ENCODE data around the gene CLCNKA.
A peak's percentile ranks its signal among the peaks of the same experiment; 100 is the strongest.
"Not testable (repeated sequence)": the region's sequence is repeated elsewhere in the genome, so short reads cannot be mapped to it uniquely, and the experiment has no call there.

The CLCNKA gene

DNA sequence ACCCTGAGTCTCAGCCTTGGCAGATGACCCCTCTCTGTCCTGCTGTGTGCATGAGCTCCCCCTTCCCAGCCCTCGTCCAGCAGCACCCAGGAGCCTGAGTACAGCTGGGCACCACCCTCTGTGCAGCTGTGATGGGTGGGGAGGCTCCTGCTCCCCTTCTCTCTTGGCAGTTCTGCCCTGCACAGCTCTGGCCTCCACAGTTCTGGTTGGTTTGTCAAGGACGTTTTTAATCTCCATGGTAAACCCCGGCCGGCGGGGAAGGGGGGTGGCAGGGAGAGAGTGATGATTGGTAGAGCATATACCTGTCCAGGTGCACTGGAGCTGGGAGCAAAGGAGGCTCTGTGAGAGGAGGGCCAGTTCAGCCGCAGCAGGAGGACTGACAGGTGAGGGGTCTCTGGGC, at the start of gene CLCNKA:
Gene CLCNKA (plus strand): TSS at position 356 of the 400 bp plus-strand sequence. CDS start 584 bp downstream, outside the sequence.
- DNase-seq (ENCODE audit: low spot score), result no peak

DNA sequence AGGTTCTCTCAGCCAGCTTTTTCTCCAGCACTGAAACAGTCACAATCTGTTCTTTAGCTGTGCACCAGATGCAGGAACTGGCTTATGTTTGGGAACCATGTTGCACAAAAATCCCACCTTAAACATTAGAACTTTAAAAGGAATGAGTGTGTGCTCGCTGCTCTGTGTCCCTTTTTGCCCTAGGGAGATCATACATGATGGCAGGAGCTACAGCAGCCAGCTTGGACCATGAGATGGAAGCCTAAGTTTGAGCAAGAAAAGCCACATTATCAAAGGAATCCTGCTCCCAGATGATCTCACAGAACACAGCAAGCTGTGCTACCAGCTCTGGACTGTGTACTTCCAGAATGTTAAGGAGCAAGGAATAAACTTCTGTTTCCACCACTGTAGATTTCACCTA, 49.4 kb upstream of the CLCNKA start:
- no peak for DNase-seq (ENCODE audit: low spot score)

DNA sequence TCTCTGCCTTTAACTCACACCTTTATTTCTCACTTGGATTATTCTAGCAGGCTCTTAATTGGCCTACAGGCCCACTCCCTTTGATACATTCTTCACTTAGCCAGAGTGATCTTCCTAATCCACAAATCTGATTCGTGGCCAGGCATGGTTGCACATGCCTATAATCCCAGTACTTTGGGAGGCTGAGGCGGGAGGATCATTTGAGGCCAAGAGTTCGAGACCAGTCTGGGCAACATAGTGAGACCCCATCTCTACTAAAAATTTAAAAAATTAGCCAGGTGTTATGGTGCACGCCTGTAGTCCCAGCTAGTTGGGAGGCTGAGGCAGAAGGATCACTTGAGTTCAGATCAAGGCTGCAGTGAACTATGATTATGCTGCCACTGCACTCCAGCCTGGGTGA, 48.1 kb upstream of the CLCNKA start:
- DNase-seq (ENCODE audit: low spot score), result no peak

DNA sequence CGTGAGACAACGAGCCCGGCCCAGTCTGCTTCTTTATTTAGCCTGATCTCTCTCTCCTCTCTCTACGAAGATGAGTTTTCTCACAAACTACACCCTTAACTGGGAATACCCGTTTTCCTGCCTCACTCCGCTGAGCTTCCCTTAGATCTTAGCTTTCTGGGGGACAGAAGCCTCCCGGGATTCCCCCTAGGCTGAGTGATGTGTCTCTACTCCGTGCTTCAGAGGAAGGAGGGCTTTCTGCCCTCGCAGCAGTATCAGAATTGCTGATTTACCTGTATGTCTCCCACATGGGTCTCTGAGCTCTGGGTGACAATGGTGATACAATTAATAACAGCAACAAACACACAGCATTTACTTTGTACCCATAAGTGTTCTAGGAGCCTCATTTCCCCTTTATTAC, 47.0 kb upstream of the CLCNKA start:
- DNase-seq (ENCODE audit: low spot score), result no peak

DNA sequence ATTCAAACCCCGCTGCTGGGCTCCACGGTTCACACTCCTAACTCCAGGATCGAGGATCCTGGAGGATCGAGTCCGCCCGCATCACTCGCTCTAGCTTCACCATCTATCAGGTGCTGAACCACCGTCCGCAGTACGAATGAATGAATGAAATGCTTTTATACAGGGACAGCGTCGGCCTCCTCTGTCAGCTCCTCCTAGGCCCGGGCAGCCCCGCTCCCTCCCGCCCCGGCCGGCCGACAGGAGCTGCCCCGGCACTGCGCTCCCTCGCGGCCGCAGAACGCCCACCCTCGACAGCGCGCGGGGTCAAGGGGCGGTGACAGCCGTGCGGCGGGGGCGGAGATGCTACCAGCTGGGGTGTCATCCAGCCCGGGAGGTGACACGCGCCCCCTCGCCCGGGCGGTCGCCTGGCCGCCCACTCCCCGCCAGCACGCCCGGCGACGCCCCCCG, 46.5 kb upstream of the CLCNKA start:
- DNase-seq (ENCODE audit: low spot score), result peak; percentile 37

DNA sequence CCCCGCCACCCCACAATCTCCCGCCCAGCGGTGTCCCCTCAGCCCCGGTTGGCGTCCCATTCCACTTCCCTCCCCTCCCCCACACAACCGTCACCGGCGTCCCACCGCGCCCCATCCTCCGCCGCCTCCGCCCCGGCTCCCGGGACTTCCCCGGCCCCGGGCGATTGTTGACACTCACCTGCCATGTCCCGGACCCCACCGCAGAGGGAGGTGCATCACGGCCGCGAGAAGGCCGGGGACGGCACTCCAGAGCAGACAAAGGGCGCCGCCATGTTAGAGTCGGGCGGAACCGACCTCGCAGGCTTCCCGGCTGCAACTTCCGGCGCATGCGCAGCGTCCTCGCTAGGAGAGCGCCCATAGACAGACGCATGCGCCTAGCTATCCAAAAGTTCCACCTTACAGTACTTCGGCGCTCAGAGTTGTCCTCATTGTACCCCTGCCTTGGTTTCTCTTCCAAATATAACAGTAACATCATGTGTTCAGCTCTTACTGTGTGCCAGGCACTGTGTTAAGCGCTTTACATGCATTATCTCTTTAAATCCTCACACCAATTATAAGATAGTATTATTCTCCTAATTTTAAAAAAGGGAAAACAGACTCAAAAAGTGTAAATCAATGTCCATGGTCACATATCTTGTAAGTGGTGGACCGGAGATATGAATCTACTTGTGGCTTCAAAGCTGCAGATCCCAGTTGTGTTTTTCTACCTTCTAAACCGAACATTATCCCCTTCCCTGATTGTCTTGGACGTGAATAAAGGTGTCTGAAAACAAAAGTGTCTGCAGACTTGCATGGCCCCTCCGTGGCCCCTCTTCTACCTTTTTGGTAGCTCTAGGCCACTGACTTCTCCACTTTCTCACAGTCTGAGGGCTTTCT, 45.8 kb upstream of the CLCNKA start, which contains the start of gene ZBTB17:
Gene ZBTB17 (minus strand): TSS at position 297 of the 876 bp plus-strand sequence. CDS start 27,606 bp downstream, outside the sequence.
- DNase-seq (ENCODE audit: low spot score), result peak; percentile 90

- DNase-seq (ENCODE audit: low spot score), result not testable (repeated sequence)
Measured at GRCh38 chr1:15977947-15978346, 43.9 kb upstream of the CLCNKA start.

DNA sequence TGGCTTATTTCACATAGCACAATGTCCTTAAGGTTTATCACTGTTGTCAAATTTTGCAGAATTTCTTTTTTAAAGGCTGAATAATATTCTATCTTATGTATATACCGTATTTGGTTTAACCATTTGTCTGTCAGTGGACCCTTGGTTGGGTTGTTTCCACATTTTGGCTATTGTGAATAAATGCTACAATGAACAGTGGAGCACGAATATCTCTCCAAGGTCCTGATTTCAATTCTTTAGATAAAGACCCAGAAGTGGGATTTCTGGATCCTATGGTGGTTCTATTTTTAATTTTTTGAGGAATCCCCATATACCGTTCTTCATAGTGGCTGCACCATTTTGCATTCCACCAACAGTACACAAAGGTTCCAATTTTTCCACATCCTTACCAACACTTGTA, 40.2 kb upstream of the CLCNKA start:
- no peak for DNase-seq (ENCODE audit: low spot score)

DNA sequence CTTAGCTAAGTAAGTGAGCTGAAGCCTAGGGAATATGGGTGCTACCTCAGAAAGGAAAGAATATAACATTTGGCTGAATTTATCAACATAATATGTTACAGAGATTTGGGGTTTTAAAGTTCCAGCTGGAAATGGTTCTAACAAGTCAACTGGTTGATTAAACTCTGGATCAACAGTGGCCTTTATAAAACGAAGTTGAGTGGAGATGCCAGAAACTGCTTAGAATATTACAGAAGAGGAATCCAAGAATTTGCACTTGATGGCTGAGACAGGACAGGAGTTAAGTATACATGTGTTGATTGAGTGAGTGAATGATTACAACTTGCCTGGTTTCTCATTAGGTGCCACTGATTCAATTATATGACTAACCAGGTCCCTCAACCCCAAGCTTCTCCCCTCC, 38.6 kb upstream of the CLCNKA start:
- DNase-seq (ENCODE audit: low spot score), result no peak

- DNase-seq (ENCODE audit: low spot score), result no peak
Measured at GRCh38 chr1:15985611-15986297, 36.1 kb upstream of the CLCNKA start.

DNA sequence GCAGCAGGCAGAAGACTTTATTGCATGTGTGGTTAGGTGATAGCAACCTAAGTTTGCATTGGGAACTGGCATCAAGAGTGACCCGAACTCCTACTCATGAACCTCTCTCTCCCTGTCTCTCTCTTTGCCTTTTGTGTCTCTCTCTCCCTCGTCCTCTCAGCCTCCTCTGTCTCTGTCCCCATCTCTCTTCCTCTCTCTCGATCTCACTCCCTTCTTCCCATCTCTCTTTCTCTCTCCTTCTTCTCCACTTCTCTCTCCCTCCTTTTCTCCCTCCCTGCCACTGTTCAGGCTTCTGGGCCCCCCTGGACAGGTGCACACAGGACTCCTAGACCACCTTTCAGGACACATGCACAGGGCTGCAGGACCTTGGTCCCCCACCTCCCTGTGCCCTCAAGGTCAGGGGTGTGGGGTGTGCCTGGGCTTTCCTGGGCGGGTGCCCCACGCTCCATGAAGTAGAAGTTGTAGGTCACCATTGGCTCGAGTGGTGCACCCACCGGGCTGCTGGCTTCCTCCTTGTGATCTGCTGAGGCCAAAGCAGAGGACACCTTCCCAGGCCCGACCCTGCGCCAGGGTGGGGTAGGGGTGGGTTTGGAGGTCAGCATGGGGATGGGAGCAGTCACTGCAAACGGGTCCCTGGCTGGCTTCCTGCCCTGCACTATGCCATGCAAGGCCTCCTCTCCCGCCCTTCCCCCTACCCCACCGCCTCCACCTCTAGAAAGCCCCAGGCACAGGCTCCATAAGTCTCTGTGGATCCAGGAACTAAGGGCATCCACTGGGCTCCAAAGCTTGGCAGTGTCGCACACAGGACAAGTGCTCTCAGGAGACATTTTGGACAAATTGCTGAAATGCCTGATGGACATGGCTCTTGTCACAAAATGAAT, 32.7 kb upstream of the CLCNKA start:
- DNase-seq (ENCODE audit: low spot score), result no peak

- no peak for DNase-seq (ENCODE audit: low spot score)
Measured at GRCh38 chr1:15989776-15990175, 32.1 kb upstream of the CLCNKA start.

DNA sequence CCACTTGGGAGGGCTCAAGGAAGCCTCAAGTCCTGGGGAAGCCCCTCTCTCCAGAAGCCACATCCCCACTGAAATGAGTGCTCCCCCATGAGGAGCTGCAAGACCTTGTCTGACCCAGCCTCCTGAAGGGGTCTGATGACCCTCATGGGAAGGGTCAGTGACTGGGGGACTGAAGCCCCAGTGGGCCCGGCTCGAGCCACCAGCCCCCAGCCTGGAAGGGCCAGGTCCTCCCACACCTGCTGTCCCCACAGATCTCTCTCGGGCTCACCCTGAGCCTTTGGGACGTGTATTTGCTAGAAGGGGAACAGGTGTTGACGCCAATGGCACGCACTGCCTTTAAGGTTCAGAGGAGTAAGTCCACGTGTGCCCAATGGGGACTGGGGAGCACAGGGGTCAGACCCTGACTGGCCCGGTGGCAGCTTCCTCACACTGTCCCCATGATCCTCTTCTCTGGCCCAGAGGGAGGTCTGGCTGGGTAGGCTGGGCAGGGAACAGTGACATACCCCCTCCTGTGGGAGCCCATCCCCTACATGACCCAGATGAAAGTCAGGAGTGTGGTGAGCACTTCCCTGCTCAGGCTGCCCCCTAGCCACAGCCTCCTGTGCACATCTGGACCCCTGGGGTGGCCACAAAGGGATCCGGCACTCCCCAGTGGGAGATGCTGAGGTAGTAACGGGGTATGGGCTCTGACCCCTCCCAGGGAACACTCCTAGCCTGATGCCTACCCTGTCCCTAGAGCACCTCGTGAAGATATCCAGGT, 30.2 kb upstream of the CLCNKA start:
- no peak for DNase-seq (ENCODE audit: low spot score)

- no peak for DNase-seq (ENCODE audit: low spot score)
Measured at GRCh38 chr1:15992187-15992553, 29.7 kb upstream of the CLCNKA start.

DNA sequence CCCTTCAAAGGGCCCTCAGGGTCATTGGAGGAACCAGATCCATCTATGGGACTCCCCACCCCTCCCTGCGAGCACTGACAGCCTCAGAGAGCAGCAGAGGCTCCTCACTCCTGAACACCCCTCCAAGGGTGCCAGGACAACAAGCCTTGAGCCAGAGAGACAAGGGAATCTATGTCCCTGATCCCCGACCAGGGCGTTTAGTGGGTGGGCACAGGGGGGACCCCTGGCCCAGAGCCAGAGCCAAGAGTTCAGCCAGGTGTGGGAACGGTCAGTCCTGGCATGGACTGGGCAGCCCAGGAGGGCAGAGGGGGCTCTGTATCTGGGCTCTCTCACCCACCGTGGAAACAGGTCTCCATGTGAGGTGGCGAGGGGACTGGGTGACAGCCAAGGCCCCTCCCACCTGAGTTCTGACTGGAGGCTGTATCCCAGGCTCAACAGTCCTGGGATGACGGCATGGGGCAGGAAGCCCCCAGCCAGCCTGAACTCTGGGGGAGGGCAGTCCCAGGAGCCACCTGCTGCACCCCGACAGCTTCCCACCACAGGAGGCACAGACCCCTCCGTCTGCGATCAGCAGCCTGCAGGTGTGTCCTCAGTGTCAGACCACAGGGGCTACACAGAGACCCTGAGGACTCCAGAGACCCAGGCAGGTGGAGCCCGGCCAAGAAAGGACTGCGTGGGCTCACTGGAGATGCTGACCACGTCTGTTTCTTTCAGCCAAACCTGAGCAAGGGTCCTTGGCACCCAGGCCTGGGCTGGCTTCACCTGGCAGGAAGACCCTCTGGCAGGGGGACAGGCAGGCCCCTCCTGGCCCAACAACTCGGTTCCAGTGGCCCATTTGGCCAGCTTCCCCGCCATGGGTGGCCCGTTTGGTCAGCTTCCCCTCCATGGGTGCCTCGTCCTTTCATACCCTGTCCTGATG, 29.0 kb upstream of the CLCNKA start:
- no peak for DNase-seq (ENCODE audit: low spot score)

GRCh38 chr1:15993666-15994065, 28.2 kb upstream of the CLCNKA start:
- DNase-seq (ENCODE audit: low spot score), result no peak

DNA sequence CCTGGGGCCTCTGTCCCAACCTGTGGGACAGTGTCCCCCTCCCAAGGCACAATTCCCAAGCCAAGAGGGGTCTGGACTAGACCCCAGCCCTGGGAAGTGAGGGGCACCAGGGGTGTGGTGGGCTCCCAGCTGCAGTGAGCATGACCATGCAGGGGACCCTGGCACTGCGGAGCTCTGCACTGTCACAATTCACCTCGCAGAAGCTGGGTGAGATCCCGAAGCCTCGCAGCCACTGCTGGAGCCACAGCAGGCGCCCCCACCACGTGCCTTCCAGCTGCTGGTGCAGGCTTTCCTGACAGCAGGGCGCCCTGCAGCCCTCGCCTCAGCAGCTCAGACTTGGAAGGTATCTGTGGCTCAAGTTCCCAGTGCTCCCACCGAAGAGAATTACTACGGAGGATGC, 27.8 kb upstream of the CLCNKA start:
- DNase-seq (ENCODE audit: low spot score), result no peak

DNA sequence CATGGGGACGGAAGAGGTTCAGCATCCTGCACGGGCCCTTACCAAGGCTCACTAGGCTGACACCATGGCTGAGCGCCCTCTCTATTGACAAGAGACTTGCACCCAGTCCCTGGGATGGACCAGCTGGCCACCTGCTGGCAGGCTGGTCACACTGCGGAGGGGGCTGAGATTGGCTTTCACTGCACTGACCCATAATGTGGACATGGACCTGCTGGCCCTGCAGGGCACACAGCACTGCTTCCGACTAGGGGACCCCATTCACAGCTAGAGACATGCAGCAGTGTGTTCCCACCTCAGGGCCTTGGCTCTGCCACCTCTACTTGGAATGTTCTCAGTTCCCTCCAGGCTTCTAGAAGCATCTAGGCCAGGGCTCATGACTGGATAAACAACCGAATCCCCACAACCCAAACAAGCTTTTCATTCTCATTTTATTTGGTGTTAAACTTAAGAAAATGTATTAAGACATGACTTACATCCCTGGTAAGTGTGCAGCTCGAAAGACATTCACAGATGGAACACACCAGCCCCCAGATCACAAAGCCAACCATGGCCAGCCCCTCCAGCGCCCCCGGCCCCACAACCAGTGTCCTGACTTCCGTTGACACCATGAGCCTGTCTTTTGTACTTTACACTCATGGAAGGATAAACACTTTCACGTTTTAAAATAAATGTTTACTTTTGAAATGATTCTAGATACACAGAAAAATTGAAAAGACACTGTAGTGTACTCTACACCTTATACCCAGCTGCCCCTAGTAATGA, 27.1 kb upstream of the CLCNKA start:
- peak; percentile 81 for DNase-seq (ENCODE audit: low spot score)

- DNase-seq (ENCODE audit: low spot score), result no peak
Measured at GRCh38 chr1:15997076-15997585, 24.7 kb upstream of the CLCNKA start.

Measured in pons (tissue), 1 donor.